CD4-positive, alpha-beta T cell treated with Interferon alpha-2 for 1 hour (primary cell): ENCODE measurements around the gene GLMP.

Experiments used
- DNase-seq, 2 donors: peaks; one replicate each; pipeline ENCODE4 v3.0.0-alpha.2; 2020 to 2022

GLMP gene

GRCh38 chr1:156247460-156248322 lies 47.8 kb downstream of the GLMP start, which contains the start of gene PAQR6:
Gene PAQR6, minus strand, starts transcription at chr1:156248056. Its CDS starts 1,325 bp downstream, at chr1:156246731.
- no peak for DNase-seq

- DNase-seq, result no peak
These were observed 48.6 kb downstream of the GLMP start for GRCh38 chr1:156246781-156247459.

- no peak for DNase-seq
These were observed 49.2 kb downstream of the GLMP start for GRCh38 chr1:156246241-156246780.

- peak; percentile 9 to 46 for DNase-seq
These were observed 49.8 kb downstream of the GLMP start for GRCh38 chr1:156245451-156246232.

- no peak for DNase-seq
These were observed 50.8 kb downstream of the GLMP start for GRCh38 chr1:156244712-156245111.

GRCh38 chr1:156244126-156244525 lies 51.4 kb downstream of the GLMP start:
- DNase-seq, result no peak

- DNase-seq, result no peak
These were observed 52.7 kb downstream of the GLMP start for GRCh38 chr1:156242738-156243137.
